ENCODE data around the gene PKMYT1. TPM values are rescaled to one million over a fixed set of nuclear protein-coding genes. Genes with fewer than 3 reads are reported as not detected.

The PKMYT1 gene
- total and polyA plus RNA-seq, 9 of the 15 experiments (the other 6 are each of a cell fraction or from before 2014, with no cell fraction given), result 8.7 to 201 (median 37.8) TPM

DNA sequence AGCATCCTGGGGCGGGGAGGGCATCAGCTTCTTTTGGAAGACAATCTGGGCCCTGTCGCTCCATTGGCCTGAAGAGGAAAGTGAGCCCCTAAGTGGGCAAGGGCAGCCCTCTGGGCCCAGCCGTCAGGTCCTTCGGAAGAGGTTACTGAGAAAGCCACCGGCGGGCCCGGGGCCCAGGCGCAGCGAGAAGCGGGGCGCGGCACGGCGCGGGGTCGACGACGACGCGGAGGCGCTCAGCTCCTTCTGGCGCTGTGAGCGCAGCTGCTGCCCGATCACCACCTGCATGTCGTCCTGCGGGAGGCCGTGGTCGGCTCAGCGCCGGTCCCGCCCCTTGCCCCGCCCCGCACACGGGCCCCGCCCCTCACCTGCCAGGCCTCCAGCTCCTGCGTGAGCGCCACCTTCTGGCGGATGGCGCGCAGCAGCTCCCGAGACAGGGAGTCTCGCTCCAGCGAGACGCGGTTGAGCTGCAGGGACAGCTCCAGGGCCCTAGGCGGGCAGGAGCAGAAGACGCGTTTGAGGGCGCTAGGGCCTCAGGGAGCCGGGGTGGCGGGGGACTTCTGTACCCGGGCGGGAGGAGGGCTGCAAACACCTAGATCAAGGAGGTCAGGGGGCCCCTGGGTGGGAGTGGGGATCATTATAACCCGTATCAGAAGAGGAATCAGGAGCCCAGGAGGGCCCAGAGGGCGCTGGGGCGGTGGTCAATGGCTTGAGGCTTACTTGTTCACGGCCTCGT, 47.9 kb upstream of the PKMYT1 start (continued):
- TF ChIP-seq, protein P1, sequence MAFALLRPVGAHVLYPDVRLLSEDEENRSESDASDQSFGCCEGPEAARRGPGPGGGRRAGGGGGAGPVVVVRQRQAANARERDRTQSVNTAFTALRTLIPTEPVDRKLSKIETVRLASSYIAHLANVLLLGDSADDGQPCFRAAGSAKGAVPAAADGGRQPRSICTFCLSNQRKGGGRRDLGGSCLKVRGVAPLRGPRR (CRISPR knock-in tag; IDR thresholded peaks at IDR 0.05), result no peak
- TF ChIP-seq MAZ (CRISPR knock-in tag; conservative IDR thresholded peaks at IDR 0.05 in 1 of 2, IDR thresholded peaks at IDR 0.05 in 1 of 2) (peak; percentile 43 to 92; a peak in 2 of 4 replicates), POLR2AphosphoS2 (IDR thresholded peaks at IDR 0.05; ENCODE audit: low read length) (peak; percentile 88), RAD21 (CRISPR knock-in tag; conservative IDR thresholded peaks at IDR 0.05 in 1 of 2, IDR thresholded peaks at IDR 0.05 in 1 of 2) (peak; percentile 66 to 72), LEF1 (IDR thresholded peaks at IDR 0.05) (no peak), ZNF212 (CRISPR knock-in tag; IDR thresholded peaks at IDR 0.05) (no peak), SMARCB1 (IDR thresholded peaks at IDR 0.05; ENCODE audit: insufficient read length, low read depth) (no peak), ZNF253 (CRISPR knock-in tag; conservative IDR thresholded peaks at IDR 0.05) (no peak), MIER1 (IDR thresholded peaks at IDR 0.05; ENCODE audit: low read depth) (no peak), SOX6 (IDR thresholded peaks at IDR 0.05) (no peak)
- TF ChIP-seq, protein P2, sequence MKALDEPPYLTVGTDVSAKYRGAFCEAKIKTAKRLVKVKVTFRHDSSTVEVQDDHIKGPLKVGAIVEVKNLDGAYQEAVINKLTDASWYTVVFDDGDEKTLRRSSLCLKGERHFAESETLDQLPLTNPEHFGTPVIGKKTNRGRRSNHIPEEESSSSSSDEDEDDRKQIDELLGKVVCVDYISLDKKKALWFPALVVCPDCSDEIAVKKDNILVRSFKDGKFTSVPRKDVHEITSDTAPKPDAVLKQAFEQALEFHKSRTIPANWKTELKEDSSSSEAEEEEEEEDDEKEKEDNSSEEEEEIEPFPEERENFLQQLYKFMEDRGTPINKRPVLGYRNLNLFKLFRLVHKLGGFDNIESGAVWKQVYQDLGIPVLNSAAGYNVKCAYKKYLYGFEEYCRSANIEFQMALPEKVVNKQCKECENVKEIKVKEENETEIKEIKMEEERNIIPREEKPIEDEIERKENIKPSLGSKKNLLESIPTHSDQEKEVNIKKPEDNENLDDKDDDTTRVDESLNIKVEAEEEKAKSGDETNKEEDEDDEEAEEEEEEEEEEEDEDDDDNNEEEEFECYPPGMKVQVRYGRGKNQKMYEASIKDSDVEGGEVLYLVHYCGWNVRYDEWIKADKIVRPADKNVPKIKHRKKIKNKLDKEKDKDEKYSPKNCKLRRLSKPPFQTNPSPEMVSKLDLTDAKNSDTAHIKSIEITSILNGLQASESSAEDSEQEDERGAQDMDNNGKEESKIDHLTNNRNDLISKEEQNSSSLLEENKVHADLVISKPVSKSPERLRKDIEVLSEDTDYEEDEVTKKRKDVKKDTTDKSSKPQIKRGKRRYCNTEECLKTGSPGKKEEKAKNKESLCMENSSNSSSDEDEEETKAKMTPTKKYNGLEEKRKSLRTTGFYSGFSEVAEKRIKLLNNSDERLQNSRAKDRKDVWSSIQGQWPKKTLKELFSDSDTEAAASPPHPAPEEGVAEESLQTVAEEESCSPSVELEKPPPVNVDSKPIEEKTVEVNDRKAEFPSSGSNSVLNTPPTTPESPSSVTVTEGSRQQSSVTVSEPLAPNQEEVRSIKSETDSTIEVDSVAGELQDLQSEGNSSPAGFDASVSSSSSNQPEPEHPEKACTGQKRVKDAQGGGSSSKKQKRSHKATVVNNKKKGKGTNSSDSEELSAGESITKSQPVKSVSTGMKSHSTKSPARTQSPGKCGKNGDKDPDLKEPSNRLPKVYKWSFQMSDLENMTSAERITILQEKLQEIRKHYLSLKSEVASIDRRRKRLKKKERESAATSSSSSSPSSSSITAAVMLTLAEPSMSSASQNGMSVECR (CRISPR knock-in tag; IDR thresholded peaks at IDR 0.05), result no peak
- TF ChIP-seq, protein P3, sequence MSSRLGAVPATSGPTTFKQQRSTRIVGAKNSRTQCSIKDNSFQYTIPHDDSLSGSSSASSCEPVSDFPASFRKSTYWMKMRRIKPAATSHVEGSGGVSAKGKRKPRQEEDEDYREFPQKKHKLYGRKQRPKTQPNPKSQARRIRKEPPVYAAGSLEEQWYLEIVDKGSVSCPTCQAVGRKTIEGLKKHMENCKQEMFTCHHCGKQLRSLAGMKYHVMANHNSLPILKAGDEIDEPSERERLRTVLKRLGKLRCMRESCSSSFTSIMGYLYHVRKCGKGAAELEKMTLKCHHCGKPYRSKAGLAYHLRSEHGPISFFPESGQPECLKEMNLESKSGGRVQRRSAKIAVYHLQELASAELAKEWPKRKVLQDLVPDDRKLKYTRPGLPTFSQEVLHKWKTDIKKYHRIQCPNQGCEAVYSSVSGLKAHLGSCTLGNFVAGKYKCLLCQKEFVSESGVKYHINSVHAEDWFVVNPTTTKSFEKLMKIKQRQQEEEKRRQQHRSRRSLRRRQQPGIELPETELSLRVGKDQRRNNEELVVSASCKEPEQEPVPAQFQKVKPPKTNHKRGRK (tag; IDR thresholded peaks at IDR 0.05), result no peak
- TF ChIP-seq, protein P4, sequence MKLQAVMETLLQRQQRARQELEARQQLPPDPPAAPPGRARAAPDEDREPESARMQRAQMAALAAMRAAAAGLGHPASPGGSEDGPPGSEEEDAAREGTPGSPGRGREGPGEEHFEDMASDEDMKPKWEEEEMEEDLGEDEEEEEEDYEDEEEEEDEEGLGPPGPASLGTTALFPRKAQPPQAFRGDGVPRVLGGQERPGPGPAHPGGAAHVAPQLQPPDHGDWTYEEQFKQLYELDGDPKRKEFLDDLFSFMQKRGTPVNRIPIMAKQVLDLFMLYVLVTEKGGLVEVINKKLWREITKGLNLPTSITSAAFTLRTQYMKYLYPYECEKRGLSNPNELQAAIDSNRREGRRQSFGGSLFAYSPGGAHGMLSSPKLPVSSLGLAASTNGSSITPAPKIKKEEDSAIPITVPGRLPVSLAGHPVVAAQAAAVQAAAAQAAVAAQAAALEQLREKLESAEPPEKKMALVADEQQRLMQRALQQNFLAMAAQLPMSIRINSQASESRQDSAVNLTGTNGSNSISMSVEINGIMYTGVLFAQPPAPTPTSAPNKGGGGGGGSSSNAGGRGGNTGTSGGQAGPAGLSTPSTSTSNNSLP (IDR thresholded peaks at IDR 0.05; ENCODE audit: borderline replicate concordance, low read depth, low read length), result no peak
- TF ChIP-seq, protein P5, sequence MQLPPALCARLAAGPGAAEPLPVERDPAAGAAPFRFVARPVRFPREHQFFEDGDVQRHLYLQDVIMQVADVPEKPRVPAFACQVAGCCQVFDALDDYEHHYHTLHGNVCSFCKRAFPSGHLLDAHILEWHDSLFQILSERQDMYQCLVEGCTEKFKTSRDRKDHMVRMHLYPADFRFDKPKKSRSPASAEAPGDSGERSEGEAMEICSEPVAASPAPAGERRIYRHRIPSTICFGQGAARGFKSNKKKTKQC (CRISPR knock-in tag; IDR thresholded peaks at IDR 0.05), result peak; percentile 31; the same call in 1 of the 2 replicates
- TF ChIP-seq, protein P6, sequence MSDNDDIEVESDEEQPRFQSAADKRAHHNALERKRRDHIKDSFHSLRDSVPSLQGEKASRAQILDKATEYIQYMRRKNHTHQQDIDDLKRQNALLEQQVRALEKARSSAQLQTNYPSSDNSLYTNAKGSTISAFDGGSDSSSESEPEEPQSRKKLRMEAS (CRISPR knock-in tag; IDR thresholded peaks at IDR 0.05), result peak; percentile 68
- TF ChIP-seq, protein P7, sequence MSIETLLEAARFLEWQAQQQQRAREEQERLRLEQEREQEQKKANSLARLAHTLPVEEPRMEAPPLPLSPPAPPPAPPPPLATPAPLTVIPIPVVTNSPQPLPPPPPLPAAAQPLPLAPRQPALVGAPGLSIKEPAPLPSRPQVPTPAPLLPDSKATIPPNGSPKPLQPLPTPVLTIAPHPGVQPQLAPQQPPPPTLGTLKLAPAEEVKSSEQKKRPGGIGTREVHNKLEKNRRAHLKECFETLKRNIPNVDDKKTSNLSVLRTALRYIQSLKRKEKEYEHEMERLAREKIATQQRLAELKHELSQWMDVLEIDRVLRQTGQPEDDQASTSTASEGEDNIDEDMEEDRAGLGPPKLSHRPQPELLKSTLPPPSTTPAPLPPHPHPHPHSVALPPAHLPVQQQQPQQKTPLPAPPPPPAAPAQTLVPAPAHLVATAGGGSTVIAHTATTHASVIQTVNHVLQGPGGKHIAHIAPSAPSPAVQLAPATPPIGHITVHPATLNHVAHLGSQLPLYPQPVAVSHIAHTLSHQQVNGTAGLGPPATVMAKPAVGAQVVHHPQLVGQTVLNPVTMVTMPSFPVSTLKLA (conservative IDR thresholded peaks at IDR 0.05), result peak in 1 of 2 experiments; percentile 42; a peak in 1 of 4 replicates
